ENCODE data around the gene DBH. TPM values are rescaled to one million over a fixed set of nuclear protein-coding genes. Genes with fewer than 3 reads are reported as not detected.

The DBH gene
- total RNA-seq, 2 experiments from 2014 or later: not detected

DNA sequence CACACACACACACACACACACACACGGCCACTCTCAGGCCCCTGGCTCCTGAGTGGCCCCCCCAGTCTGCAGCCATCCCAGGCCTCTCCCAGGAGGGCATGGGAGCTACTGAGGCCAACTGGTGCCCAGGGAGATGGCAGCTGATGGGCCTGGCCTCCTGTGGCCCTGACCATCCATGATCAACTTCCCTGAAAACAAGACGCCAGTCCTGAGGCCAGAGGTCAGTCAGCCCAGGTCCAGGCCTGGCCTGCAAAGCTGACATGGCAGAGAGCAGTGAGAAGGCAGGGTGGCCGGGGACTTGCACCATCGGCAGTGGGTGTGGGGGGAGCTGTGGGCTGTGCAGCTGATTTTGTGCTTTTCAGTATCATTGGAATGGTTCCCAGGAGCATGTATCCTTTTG, 55.0 kb downstream of the DBH start:
- ChIA-PET POLR2A (no interaction called here), CTCF (ENCODE audit: unreplicated experiment) (interaction anchor here (0.8 kb wide), 1 partner anchor 10 kb away, joined by 3 read pairs; no protein-coding TSS in a partner anchor)
- intact Hi-C loops (cut with micrococcal nuclease; ENCODE audit: unreplicated experiment): no loop called here
- no peak overlapping the region for H3K27ac ChIP-seq (ENCODE audit: low read depth, low read length, poor library complexity, severe bottlenecking)
- no peaks in the 10 kb centered on the region for H3K9me3 ChIP-seq (ENCODE audit: low read length)
- peaks cover 10% of the 10 kb centered on the region for H3K4me1 ChIP-seq (ENCODE audit: insufficient read depth, low read length, poor library complexity, severe bottlenecking)
- no peaks in the 10 kb centered on the region for H3K9me2 ChIP-seq (ENCODE audit: insufficient read depth, low read length)
- H3K4me3 ChIP-seq (ENCODE audit: low read depth, low read length, poor library complexity, severe bottlenecking): no peak overlapping the region
- no peak for DNase-seq (ENCODE audit: low spot score)
- H3K79me2 ChIP-seq (ENCODE audit: insufficient read depth, low read depth, low read length): no peaks in the 10 kb centered on the region
- peaks cover 75% of the 10 kb centered on the region for H3K36me3 ChIP-seq (ENCODE audit: insufficient read depth, low read length)
- no peak overlapping the region for H3K4me2 ChIP-seq (ENCODE audit: low read length)
- H2AFZ ChIP-seq (ENCODE audit: low read length): no peak overlapping the region
- H4K20me1 ChIP-seq (ENCODE audit: insufficient read depth, low read length): no peaks in the 10 kb centered on the region
- no peak for TF ChIP-seq EZH2phosphoT487 (IDR thresholded peaks at IDR 0.05; ENCODE audit: borderline replicate concordance, low read depth, low read length)
- TF ChIP-seq, protein P1, sequence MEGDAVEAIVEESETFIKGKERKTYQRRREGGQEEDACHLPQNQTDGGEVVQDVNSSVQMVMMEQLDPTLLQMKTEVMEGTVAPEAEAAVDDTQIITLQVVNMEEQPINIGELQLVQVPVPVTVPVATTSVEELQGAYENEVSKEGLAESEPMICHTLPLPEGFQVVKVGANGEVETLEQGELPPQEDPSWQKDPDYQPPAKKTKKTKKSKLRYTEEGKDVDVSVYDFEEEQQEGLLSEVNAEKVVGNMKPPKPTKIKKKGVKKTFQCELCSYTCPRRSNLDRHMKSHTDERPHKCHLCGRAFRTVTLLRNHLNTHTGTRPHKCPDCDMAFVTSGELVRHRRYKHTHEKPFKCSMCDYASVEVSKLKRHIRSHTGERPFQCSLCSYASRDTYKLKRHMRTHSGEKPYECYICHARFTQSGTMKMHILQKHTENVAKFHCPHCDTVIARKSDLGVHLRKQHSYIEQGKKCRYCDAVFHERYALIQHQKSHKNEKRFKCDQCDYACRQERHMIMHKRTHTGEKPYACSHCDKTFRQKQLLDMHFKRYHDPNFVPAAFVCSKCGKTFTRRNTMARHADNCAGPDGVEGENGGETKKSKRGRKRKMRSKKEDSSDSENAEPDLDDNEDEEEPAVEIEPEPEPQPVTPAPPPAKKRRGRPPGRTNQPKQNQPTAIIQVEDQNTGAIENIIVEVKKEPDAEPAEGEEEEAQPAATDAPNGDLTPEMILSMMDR (conservative IDR thresholded peaks at IDR 0.05; ENCODE audit: low read length): no peak
- BruUV-seq (replicated peaks): no TSS peak

DNA sequence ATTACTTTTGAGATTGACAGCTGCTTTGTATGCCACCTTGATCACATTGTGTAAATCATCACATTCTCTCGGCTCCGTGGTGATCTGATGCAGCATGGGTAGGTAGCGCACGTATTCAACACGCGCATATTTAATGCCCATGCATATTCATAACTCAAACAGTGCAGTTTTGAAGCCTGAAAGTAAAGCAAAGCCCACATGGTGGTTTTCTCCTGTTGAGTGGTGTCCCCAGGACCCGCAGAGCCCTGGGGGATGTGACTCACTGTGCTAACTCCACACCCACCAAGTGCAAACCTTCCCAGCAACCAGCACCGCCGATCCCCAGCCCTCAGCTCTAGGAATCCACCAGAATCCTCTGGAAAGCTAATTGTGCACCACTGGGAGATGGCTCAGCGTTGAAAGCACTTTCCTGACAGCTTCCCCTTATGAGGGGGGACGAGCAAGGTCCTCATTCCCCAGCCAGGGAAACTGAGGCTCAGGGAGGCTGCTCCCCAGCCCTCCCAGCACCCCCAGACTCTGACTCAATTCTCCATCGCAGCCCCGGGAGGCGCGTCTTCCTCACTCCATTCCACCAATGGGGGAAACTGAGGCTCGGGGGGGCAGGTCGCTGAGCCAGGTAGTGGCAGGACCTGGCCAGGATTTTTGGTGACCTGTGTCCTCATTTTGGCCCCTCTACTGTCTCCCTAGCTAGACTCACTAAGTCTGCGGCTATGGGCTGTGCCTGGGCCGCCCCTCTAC, 55.6 kb downstream of the DBH start:
- ChIA-PET CTCF (ENCODE audit: unreplicated experiment) (interaction anchor here (0.6 to 0.8 kb wide), 2 partner anchors 9 to 21 kb away, joined by 3 read pairs; no protein-coding TSS in a partner anchor), POLR2A (no interaction called here)
- Histone ChIP-seq H3K4me3 (ENCODE audit: low read depth, low read length, poor library complexity, severe bottlenecking) (no peak overlapping the region), H4K20me1 (ENCODE audit: insufficient read depth, low read length) (no peaks in the 10 kb centered on the region), H3K4me1 (ENCODE audit: insufficient read depth, low read length, poor library complexity, severe bottlenecking) (peaks cover 16% of the 10 kb centered on the region), H3K27ac (ENCODE audit: low read depth, low read length, poor library complexity, severe bottlenecking) (no peak overlapping the region), H3K36me3 (ENCODE audit: insufficient read depth, low read length) (peaks cover 74% of the 10 kb centered on the region), H2AFZ (ENCODE audit: low read length) (no peak overlapping the region), H3K9me3 (ENCODE audit: low read length) (no peaks in the 10 kb centered on the region), H3K4me2 (ENCODE audit: low read length) (no peak overlapping the region), H3K9me2 (ENCODE audit: insufficient read depth, low read length) (no peaks in the 10 kb centered on the region), H3K79me2 (ENCODE audit: insufficient read depth, low read depth, low read length) (peaks cover 4% of the 10 kb centered on the region; the same call in 1 of the 2 replicates)
- DNase-seq (ENCODE audit: low spot score): no peak
- BruUV-seq (replicated peaks): no TSS peak
- TF ChIP-seq, protein P1 (conservative IDR thresholded peaks at IDR 0.05; ENCODE audit: low read length): no peak
- TF ChIP-seq EZH2phosphoT487 (IDR thresholded peaks at IDR 0.05; ENCODE audit: borderline replicate concordance, low read depth, low read length): no peak
- intact Hi-C loops (cut with micrococcal nuclease; ENCODE audit: unreplicated experiment): no loop called here

DNA sequence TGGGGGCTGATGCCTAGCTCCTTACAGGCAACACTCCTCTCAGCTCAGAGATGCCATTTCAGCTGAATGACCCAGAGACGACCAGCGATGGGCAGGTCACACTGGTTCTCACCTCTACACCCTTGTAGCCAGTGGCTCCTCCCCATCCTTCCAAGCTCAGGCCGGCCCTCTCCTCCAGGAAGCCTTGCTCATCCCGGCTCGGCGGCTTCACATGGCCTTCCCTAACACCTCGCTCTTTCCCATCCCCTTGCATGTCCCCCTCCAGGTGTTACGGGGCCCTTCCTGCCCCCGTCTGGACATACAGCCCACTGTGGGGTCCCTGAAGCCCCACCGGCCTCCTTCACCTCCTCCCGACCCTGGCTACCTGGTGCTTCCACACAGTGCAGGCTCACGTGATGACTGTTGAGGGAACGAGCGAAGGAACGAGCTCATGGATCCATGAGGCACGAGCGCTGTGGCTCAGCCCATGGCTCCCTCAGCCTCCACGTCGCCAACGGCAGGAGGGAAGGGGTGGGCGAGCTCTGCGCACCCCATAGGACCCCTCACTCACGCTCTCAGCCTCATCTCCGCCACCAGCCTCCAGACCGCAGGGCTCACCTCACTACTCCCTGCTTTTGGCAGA, 56.3 kb downstream of the DBH start:
- intact Hi-C loops (cut with micrococcal nuclease; ENCODE audit: unreplicated experiment): no loop called here
- Histone ChIP-seq H3K27ac (ENCODE audit: low read depth, low read length, poor library complexity, severe bottlenecking) (no peak overlapping the region), H3K4me2 (ENCODE audit: low read length) (no peak overlapping the region), H3K4me1 (ENCODE audit: insufficient read depth, low read length, poor library complexity, severe bottlenecking) (peaks cover 22% of the 10 kb centered on the region), H3K4me3 (ENCODE audit: low read depth, low read length, poor library complexity, severe bottlenecking) (no peak overlapping the region), H4K20me1 (ENCODE audit: insufficient read depth, low read length) (no peaks in the 10 kb centered on the region), H3K9me3 (ENCODE audit: low read length) (no peaks in the 10 kb centered on the region), H3K79me2 (ENCODE audit: insufficient read depth, low read depth, low read length) (peaks cover 11% of the 10 kb centered on the region; the same call in 1 of the 2 replicates), H3K9me2 (ENCODE audit: insufficient read depth, low read length) (no peaks in the 10 kb centered on the region), H2AFZ (ENCODE audit: low read length) (no peak overlapping the region), H3K36me3 (ENCODE audit: insufficient read depth, low read length) (peaks cover 74% of the 10 kb centered on the region)
- TF ChIP-seq, protein P1 (conservative IDR thresholded peaks at IDR 0.05; ENCODE audit: low read length): no peak
- TF ChIP-seq EZH2phosphoT487 (IDR thresholded peaks at IDR 0.05; ENCODE audit: borderline replicate concordance, low read depth, low read length): no peak
- POLR2A ChIA-PET: no interaction called here
- CTCF ChIA-PET (ENCODE audit: unreplicated experiment): interaction anchor here (0.6 kb wide), 1 partner anchor 21 kb away, joined by 3 read pairs; no protein-coding TSS in a partner anchor
- BruUV-seq (replicated peaks): no TSS peak
- DNase-seq (ENCODE audit: low spot score): no peak
